IPS DF 4.7 (cell line): Measurements from ENCODE around the gene STK11.
"Not testable (repeated sequence)": the region's sequence is repeated elsewhere in the genome, so short reads cannot be mapped to it uniquely, and the experiment has no call there.

ENCODE experiments used
- DNase-seq: peaks from one replicate; pipeline ENCODE4 v3.0.0-alpha.2; 2013; ENCODE audit warnings: low spot score; ENCODE audit errors: extremely low read depth

Gene STK11

GRCh38 chr19:1168572-1169410 lies 36.8 kb upstream of the STK11 start:
- DNase-seq: no peak

GRCh38 chr19:1169411-1169791 lies 36.2 kb upstream of the STK11 start:
- no peak for DNase-seq

- DNase-seq: no peak
Measured at GRCh38 chr19:1169921-1170885, 35.4 kb upstream of the STK11 start.

- no peak for DNase-seq
Measured at GRCh38 chr19:1170938-1171754, 34.4 kb upstream of the STK11 start.

GRCh38 chr19:1171755-1172352 lies 33.7 kb upstream of the STK11 start:
- DNase-seq: no peak

GRCh38 chr19:1172353-1173158 lies 33.0 kb upstream of the STK11 start:
- DNase-seq: no peak

GRCh38 chr19:1173159-1173844 lies 32.3 kb upstream of the STK11 start:
- DNase-seq: no peak

GRCh38 chr19:1173845-1174809 lies 31.5 kb upstream of the STK11 start, which contains the start of gene SBNO2:
Gene SBNO2 (minus strand): TSS chr19:1174268. CDS start chr19:1154276, 19,992 bp downstream.
- no peak for DNase-seq

GRCh38 chr19:1177322-1178114 lies 28.1 kb upstream of the STK11 start:
- DNase-seq: no peak

- DNase-seq: no peak
Measured at GRCh38 chr19:1181606-1182005, 24.0 kb upstream of the STK11 start.

- DNase-seq: no peak
Measured at GRCh38 chr19:1182068-1182467, 23.5 kb upstream of the STK11 start.

- DNase-seq: no peak
Measured at GRCh38 chr19:1182727-1183126, 22.9 kb upstream of the STK11 start.

- DNase-seq: no peak
Measured at GRCh38 chr19:1183543-1184172, 21.9 kb upstream of the STK11 start.

- DNase-seq: no peak
Measured at GRCh38 chr19:1189419-1189818, 16.2 kb upstream of the STK11 start.

- no peak for DNase-seq
Measured at GRCh38 chr19:1199531-1199930, 6.0 kb upstream of the STK11 start.

GRCh38 chr19:1200614-1201013 lies 5.0 kb upstream of the STK11 start:
- DNase-seq: not testable (repeated sequence)
